IPS DF 6.9 (cell line): ENCODE results near the gene SEBOX.

Experiments used
- DNase-seq: peaks from one replicate; pipeline ENCODE4 v3.0.0-alpha.2; 2013; ENCODE audit warnings: low read depth, low spot score
- H3K27ac ChIP-seq: one replicate; pipeline ENCODE4 v1.5.1; 2013; ENCODE audit warnings: low read length, control low read depth
- H3K27me3 ChIP-seq: 2 replicates; pipeline ENCODE4 v1.6.1; 2013; ENCODE audit warnings: mild to moderate bottlenecking, low read length; ENCODE audit not compliant: control insufficient read depth, insufficient read depth
- H3K36me3 ChIP-seq: 2 replicates; pipeline ENCODE4 v1.6.1; 2013; ENCODE audit warnings: low read length; ENCODE audit not compliant: control insufficient read depth, insufficient read depth
- H3K4me1 ChIP-seq: 2 replicates; pipeline ENCODE4 v1.6.1; 2013; ENCODE audit warnings: low read length; ENCODE audit not compliant: control insufficient read depth, insufficient read depth
- H3K4me3 ChIP-seq: 2 replicates; pipeline ENCODE4 v1.5.1; 2013; ENCODE audit warnings: mild to moderate bottlenecking, low read length
- H3K9me3 ChIP-seq: 2 replicates; pipeline ENCODE4 v1.6.1; 2013; ENCODE audit warnings: low read length, inconsistent platforms; ENCODE audit not compliant: control insufficient read depth, insufficient read depth
- WGBS: extraction: QIAGEN DNeasy Blood & Tissue Kit; methylation state at CpG from one replicate; pipeline ENCODE4 v1.1.7; 2013; ENCODE audit warnings: mixed read lengths, missing lambda C conversion rate; ENCODE audit not compliant: insufficient read length, insufficient coverage; 5-methylcytosine and 5-hydroxymethylcytosine counted together

Gene SEBOX

DNA sequence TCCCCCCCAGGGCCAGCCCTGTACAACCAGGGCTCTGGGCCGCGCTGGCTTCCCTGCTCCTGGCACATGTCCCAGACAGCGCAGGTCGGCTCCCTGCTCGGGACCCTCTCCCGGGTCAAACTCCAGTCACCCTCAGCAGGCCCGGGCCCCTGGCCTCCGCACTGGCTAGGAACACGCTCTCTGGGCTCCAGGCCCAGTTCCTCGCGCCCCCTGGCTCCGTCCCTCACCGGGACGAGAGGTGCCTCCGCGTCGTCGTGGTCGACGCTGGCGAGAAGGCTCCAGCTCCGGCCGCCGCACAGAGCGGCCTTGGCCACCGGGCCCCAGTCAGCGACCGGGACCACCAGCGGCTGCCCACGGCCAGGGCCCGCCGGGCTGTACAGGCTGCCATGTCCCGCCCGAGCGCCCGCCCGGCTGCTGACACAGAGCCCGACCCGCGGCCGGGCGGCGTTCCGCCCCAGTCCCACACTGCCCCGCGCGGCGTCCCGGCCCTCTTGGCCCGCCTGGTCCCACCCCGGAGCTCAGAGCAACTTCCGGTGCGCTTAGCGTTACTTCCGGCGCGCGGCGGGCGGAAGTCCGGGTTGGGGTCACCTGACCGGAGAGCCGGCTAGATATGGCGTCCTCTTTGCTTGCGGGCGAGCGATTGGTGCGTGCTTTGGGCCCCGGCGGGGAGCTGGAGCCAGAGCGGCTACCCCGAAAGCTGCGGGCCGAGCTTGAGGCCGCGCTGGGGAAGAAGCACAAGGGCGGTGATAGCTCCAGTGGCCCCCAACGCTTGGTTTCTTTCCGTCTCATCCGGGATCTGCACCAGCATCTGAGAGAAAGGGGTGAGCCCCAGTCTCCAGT lies 7.7 kb downstream of the SEBOX start, which contains the start of gene POLDIP2:
TSS of gene POLDIP2 (minus strand) at position 467 of the 840 bp plus-strand sequence. CDS start at position 388, 79 bp downstream.
- Histone ChIP-seq H3K27ac (no peak within 1 kb of the TSS), H3K9me3 (no peaks in the 10 kb centered on the region), H3K36me3 (peaks cover 16% of the 10 kb centered on the region; the same call in 1 of the 2 replicates), H3K4me1 (no peaks in the 10 kb centered on the region), H3K4me3 (peak within 1 kb of the TSS; percentile 93), H3K27me3 (no peaks in the 10 kb centered on the region)
- no CpG with 5 or more reads among the region's 80 CpGs for WGBS
- no peak for DNase-seq

DNA sequence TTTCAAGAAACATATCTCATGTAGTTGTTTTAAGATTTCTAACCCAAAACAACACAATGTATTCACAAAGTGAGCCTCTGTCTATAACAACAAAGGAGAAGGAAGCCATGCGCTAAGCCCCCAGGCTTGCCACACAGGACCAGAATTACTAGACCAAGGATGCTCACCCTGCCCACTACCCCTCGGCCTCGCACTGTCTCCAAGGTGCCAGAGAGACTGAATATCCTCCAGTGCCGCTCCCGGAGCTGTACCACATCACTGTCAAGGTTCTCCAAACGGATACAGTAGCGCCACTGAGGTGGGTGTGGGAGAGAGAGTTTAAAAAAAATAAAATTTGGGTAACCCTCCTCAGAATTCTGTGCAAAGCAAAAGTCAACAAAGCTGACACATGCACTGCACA lies 14.7 kb downstream of the SEBOX start:
- no peaks in the 10 kb centered on the region for H3K9me3 ChIP-seq
- H3K4me3 ChIP-seq: no peak overlapping the region
- H3K36me3 ChIP-seq: peaks cover 38% of the 10 kb centered on the region
- no peak for DNase-seq
- H3K27ac ChIP-seq: no peak overlapping the region
- no peaks in the 10 kb centered on the region for H3K4me1 ChIP-seq
- no CpG with 5 or more reads among the region's 7 CpGs for WGBS
- H3K27me3 ChIP-seq: no peaks in the 10 kb centered on the region

DNA sequence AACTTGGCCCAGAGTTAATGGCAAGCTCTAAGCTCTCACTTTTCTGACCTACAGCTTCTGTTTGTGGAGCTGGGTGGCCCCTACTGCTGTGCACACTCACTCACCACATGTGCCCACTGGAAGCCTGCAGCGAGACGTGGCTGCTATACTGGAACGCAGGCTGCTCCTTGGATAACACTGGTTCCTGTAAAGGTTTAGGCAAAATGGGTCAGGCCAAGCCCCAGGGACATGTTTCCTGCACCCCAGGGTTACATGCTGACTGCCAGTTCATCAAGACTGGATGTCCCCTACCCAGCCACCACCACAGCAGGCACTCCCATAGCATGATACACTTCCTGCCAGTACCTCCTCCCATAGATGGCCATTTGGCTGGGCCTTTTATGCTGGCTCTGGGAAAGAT lies 16.0 kb downstream of the SEBOX start:
- DNase-seq: no peak
- no CpG with 5 or more reads among the region's 3 CpGs for WGBS
- Histone ChIP-seq H3K4me1 (no peaks in the 10 kb centered on the region), H3K27me3 (no peaks in the 10 kb centered on the region), H3K36me3 (peaks cover 41% of the 10 kb centered on the region), H3K9me3 (no peaks in the 10 kb centered on the region), H3K4me3 (no peak overlapping the region), H3K27ac (no peak overlapping the region)

DNA sequence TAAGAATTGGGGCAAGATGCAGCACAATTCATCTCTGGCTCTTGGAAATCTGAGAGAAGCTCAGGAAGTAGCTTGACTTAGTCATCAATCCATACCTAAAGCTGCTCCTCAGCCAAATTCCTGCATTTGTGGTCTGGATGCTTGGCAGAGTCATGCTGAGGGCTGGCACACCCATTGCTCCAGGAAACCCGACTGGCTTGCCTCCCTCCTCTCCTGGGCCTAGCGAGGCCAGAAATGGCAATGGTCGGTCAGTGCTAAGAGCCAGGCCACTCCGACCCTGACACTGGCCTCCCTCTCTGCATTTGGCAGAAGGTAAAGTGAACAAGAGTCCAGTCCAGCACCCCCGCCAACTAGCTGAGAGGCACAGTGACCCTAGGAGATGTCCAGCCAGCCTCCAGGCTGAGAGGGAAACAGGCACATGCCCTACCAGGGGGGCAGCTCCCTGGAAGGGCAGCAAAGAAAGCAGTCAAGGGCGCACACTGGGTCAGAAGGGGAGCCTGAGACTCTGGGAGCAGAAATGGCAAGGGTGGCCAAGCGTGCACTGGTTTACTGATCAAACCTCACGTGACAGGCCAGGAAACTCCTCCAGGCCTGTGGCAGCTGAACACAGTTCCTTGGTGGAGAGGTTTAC lies 17.6 kb downstream of the SEBOX start:
- DNase-seq: no peak
- Histone ChIP-seq H3K9me3 (no peaks in the 10 kb centered on the region), H3K4me1 (no peaks in the 10 kb centered on the region), H3K27me3 (no peaks in the 10 kb centered on the region), H3K36me3 (peaks cover 37% of the 10 kb centered on the region), H3K27ac (no peak overlapping the region), H3K4me3 (no peak overlapping the region)
- WGBS: no CpG with 5 or more reads among the region's 8 CpGs

DNA sequence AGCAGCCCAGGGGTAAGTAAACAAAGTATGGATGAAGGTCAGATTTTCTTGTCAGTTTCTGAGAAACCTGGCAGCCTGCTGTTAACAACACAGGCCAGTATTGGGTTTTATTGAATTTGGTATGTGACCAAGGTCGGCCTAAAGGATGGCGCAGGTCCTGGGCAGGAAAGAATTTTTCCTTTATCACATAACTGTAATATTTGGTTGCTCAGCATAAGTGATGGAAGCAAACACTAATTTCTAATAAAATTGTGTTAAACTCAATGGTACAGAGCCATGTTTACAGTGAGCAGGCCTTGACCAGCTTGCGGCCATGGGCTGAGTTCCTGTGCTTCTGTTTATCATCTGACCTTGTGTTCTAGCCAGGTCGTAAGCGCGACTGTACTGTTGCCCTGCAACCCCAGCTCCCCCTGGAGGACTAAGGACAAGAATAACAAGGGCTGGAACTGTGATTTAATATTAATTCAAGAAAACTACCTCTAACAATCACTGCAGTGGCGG lies 18.2 kb downstream of the SEBOX start:
- H3K4me1 ChIP-seq: no peaks in the 10 kb centered on the region
- H3K4me3 ChIP-seq: no peak overlapping the region
- H3K27ac ChIP-seq: no peak overlapping the region
- WGBS: no CpG with 5 or more reads among the region's 7 CpGs
- H3K36me3 ChIP-seq: peaks cover 40% of the 10 kb centered on the region
- no peaks in the 10 kb centered on the region for H3K9me3 ChIP-seq
- no peak for DNase-seq
- no peaks in the 10 kb centered on the region for H3K27me3 ChIP-seq

DNA sequence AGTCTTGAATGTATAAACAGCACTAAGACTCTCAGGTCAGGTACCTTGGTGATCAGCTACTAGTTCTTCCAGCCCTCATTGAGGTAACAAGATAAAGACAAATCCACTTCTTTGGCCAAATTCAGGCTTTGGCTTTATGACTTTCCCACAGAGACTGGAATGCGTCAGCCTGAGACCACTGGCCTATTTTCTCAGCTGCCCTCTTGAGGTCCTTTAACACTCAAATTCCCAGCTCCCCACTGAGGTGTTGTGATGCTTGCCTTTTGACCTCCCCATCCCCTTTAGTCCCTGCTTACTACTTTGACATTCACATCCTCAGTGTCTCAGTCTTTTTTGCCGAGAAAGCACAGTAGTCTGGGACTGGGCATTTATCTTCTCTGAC lies 18.8 kb downstream of the SEBOX start:
- H3K4me3 ChIP-seq: no peak overlapping the region
- no peaks in the 10 kb centered on the region for H3K4me1 ChIP-seq
- peaks cover 40% of the 10 kb centered on the region for H3K36me3 ChIP-seq
- H3K9me3 ChIP-seq: no peaks in the 10 kb centered on the region
- H3K27ac ChIP-seq: no peak overlapping the region
- no peak for DNase-seq
- H3K27me3 ChIP-seq: no peaks in the 10 kb centered on the region
- WGBS: no CpG with 5 or more reads among the region's 2 CpGs

DNA sequence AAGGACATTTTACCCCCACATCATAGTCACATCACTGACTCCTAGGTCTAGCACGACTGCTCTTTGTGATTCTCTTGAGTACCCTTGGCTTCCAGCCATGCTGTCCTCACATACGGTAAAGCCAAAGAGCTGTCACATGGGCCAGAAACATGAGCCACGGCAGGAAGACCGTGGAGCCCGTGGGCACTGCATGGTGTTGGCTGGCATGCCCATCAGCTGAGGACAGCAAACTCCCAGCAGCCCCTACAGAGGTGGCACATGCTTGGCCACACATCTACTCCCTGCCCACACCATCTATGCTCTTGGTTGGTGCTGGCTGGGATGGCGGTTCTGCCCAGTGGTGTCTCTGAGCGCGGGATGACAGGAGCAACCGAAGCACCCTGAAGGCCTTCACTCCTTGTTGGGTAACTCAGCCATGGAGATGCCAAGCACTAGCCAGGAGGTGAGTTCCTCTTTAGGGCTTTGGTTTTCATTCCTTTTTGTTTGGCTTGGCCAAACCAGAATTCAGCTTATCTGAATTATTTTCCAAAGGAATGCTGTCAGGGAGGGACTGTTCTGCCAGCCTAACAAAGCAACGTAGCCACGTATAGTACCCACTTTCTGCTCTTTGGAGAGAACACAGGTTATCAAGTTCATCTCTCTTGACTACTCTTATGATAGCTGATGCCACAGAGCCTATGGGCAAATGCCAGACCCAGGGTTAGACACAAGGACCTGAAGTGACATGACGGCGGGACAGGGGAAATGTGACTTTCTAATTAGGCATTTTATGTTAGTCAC lies 19.4 kb downstream of the SEBOX start:
- no peaks in the 10 kb centered on the region for H3K9me3 ChIP-seq
- H3K4me3 ChIP-seq: no peak overlapping the region
- H3K27me3 ChIP-seq: no peaks in the 10 kb centered on the region
- H3K27ac ChIP-seq: no peak overlapping the region
- H3K4me1 ChIP-seq: no peaks in the 10 kb centered on the region
- no CpG with 5 or more reads among the region's 13 CpGs for WGBS
- H3K36me3 ChIP-seq: peaks cover 37% of the 10 kb centered on the region
- no peak for DNase-seq

DNA sequence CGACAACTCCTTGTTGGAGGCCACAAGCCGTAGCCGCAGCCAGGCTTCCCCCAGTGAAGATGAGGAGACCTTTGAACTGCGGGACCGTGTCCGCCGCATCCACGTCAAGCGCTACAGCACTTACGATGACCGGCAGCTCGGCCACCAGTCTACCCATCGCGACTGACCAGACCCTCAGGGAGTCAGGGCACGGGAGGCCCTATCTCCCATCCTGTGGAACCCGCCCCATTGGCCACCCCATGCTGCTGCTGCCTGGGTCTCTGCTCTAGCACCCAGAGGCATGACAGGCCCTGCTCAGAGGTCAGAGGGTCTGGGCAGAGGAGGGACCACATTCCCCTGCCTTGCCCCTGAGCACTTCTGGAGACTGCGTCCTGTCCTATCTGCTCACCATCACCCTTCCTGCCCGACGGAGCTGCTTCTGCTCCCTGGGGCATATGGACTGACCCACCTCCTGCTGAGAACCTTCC lies 20.5 kb downstream of the SEBOX start:
- no peak overlapping the region for H3K4me3 ChIP-seq
- H3K4me1 ChIP-seq: no peaks in the 10 kb centered on the region
- no peaks in the 10 kb centered on the region for H3K9me3 ChIP-seq
- WGBS: no CpG with 5 or more reads among the region's 19 CpGs
- peaks cover 33% of the 10 kb centered on the region for H3K36me3 ChIP-seq
- no peak overlapping the region for H3K27ac ChIP-seq
- DNase-seq: no peak
- H3K27me3 ChIP-seq: no peaks in the 10 kb centered on the region

DNA sequence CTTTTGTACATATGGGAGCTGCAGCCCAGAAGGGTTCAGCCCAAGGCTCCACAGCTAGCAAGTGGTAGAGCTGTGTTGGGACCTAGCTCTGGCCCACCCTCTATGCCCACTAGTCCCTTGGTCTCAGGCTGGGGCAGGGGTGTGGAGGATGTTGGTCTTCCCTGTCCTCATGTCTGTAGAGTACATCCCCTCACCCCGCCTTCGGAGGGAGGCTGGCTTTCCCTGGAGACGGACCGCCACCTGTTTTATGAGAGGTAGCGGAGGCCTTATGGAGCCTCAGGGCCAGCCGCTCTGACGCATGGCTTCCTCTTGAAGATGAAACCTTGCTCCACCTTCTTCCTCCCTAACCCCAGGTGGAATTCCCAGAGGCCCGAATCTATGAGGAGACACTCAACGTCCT lies 21.0 kb downstream of the SEBOX start:
- H3K27ac ChIP-seq: no peak overlapping the region
- H3K27me3 ChIP-seq: no peaks in the 10 kb centered on the region
- no peaks in the 10 kb centered on the region for H3K4me1 ChIP-seq
- no peak for DNase-seq
- no peaks in the 10 kb centered on the region for H3K9me3 ChIP-seq
- H3K4me3 ChIP-seq: no peak overlapping the region
- WGBS: no CpG with 5 or more reads among the region's 9 CpGs
- H3K36me3 ChIP-seq: peaks cover 34% of the 10 kb centered on the region

DNA sequence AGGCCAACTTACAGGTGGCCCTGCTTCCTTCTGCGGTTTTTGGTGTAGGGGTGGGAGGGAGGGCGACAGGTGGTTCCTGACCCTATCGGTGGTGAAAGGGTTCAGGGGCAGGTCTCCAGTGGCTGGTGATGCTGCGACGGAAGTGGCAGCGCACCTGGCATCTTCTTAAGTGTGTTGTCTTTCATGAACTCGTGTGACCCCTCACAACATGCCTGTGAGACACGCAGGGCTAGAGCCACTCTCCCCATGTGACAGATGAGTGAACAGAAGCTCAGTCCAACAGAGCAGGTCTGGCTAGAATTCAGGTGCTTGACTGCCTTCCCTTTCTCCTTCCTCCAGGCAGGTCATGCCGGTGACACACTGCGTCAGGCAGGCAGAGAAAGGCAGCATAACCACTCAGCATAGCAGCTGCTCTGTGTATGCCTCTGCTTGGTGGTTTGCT lies 21.5 kb downstream of the SEBOX start:
- Histone ChIP-seq H3K9me3 (no peaks in the 10 kb centered on the region), H3K36me3 (peaks cover 30% of the 10 kb centered on the region), H3K27me3 (no peaks in the 10 kb centered on the region), H3K27ac (no peak overlapping the region), H3K4me1 (no peaks in the 10 kb centered on the region), H3K4me3 (no peak overlapping the region)
- WGBS: no CpG with 5 or more reads among the region's 10 CpGs
- DNase-seq: no peak
